Measurements from ENCODE around the gene FAM168A.

FAM168A gene

DNA sequence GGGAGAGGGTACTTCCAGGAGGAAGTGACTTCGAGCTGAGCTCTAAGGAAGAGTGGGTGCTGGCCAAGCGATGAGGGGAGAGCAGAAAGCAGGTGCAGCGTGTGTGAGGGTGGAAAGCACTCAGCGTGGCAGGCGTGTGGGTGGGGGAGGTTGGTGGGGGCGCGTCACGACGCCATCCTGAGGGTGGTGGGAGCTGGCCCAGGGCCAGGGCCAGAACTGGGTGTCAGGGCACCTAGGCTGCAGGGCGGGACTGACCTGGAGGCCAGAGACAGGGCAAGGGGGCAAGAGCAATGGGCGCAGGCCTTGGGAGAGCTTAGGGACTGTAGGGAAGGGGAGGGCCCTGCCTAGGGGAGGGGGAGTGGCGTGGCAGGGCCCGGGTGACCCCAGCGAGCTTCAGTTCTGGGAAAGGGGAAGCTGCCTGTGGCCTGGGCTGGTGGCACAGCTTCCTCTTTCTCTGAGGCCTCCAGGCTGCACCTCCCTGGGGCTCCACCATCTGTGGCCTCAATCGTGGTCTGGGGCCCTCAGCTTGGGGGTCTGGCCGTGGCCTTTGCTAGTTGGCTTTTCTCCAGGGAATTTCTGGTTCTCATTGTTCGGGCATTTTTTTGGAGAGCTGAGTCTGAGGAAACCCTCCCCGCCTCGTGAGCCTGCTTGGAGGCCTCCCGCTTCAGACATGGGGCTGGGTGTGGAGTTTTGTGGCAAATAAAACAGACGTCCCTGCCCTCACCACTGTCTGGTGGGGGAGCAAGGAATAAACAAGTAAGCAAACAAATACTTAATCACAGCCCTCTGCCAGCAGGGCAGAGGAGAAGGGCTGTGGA lies 212.8 kb downstream of the FAM168A start:
- DNase-seq = no peak

DNA sequence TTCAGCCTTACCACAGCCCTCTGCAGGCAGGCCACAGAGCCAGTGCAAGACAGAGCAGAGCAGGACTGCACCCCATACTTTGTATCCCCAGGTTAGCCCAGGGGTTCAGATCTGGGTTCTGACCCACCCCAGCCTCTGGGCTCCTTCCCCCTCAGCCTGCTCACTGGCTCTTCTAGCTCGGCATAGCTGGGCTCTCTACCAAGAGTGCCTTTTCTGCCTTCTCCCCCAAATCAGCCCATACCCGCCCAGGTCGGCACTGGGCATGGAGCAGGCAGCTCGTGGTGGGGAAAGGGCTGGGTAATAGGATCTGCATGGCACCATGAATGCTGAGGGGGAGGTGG lies 213.4 kb downstream of the FAM168A start:
- DNase-seq = no peak

DNA sequence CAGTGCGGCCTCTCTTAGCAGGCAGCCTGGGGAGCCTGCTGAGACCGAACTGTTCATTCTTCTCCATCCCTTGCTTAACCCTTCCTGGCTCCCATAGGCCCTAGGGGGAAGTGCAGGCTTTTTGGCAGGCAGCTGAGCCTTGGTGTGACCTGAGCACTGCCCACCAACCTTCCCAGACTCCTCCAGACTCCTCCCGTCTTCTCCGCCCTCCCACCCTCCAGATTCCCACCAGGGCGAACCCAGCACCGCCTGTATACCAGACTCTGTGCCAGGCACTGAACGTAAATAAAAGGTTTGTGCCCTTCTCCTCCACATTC lies 213.8 kb downstream of the FAM168A start:
- no peak for DNase-seq

DNA sequence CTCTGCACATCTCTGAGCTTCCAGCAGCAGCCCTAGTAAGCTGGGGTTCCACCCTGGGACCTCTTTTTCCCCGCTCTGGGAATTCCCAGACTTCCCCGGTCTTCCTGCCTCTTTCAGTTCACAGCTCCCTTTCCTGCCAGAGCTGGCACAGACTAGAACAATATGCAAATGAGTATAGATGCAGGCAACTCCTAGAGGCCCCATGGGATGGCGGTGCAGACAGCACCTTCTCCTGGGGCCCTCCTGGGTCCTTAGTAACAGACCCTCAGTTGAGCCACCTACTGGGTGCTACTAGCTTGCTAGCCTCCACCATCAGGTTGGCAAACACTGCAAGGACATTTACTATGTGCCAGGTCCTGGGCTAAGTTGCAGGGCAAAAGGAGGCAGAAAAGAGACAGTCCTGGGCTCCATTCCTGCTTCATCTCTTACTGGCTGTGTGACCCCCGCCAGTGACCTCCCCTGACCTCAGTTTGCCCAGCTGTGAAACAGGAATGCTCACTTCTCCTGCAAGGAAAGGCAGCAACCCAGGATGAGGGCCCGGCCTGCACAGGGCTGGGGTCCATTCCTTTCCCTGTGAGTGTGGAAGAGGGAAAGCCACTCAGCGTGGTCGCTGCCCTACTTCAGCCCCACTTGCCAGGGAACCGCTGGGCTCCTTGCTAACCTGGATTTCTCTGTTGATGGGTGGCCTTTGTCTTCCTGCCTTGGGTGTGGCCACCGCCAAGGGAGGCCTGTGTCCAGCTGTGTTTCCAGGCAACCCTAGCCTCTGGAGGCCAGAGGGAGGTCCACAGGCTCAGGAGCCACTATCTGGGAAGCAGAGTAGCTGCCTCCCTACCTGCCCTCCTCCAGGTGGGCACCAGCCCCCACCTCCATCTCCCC lies 214.4 kb downstream of the FAM168A start:
- no peak for DNase-seq

DNA sequence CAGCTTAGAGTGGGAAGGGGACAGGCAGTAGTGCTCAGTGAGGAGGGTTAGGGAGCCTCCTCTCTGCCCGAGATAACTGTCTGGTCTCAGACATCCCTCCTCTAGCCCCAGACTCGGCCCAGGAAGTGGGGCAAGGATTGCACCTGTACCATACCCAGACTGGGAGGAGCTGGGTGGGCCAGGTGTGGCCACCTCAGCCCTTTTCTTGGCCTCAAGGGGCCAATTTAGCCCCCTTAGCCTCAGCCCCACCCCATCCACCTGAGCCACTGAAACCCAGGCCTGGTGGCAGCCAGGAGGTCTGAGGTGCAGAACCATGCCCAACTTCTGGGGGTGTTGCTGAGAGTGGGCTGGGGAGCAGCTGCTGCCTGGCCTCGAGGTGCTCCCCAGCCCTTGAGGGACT lies 215.2 kb downstream of the FAM168A start:
- DNase-seq = no peak

DNA sequence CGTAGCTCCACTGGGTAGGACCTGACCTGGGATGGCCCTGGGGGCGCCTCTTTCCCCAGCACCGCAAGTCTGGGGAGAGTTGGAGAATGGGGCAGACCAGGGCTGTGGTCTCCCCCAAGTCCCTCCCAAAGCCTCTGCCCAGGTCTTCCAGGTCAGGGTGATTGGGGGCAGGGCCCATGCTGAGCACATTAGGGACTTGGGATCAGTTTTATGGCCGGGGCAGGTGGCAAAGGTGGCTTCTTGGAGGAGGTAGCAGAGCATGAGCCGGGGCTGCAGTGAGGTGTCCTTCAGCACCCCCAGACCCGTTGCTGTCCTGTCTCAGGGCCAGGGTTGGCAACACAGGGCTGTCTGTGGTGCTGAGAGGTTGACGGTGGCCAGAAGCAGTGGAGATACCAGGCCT lies 215.7 kb downstream of the FAM168A start:
- no peak for DNase-seq

DNA sequence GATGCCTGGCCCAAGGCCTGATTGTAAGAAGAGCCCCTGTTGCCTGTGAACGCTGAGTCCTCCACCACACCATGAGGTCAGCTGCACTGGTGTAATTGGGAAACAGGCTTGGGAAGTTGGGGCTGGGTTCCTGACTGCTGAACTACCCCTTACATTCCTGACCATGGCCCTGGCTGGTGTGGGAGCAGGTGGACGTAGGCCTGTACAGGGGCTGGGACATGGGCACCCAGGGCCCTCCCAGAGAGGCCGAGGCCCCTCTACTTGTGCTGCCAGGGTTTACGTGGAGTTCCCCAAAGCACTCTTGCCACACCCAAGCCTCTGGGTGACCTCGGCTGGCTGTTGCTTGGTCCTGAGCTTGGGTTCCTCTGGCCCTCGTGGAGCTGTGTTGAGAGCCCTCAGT lies 216.3 kb downstream of the FAM168A start:
- no peak for DNase-seq

DNA sequence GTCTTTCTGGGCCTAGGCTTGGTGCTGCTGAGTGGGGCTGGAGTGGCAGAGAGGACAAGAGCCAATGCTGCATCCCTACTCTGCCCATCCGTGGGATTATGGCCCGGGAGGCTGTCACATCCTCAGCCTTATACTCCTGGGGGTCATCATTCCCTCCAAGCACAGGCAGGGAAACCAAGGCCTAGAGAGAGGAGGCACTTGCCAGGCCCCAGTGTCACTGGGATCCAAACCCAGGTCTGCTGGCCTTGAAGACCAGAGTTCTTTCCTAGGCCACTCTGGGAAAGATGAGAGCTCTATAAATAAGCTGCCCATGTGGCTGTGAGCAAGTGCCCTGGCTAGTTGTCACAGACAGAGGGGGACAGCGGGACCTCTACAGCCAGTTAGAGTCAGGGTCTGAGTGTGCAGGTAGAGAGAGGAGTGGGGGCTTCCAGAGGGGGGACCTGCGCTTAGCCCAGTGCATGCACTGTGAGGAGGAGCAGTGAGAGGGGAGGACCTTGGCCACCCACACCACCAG lies 217.0 kb downstream of the FAM168A start:
- DNase-seq = no peak

DNA sequence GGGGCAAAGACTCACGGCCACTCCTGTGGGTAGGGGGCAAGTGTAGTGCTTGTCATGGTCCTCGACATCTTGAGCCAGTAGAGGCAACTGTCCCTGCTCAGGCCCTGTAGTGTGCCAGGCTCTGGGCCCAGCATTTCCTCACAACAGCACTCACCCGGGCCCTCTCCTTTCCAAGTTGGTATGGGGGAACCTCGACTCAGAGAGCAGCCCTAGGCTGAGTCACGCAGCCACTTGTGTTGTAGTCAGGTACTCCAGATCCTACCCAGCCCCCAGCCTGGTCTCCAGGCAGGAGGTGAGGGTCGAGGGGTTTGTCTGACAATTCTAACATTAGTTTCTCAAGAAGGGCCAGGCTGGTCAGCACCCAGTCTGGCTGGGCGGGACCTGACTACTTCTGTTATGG lies 217.6 kb downstream of the FAM168A start:
- DNase-seq = no peak

DNA sequence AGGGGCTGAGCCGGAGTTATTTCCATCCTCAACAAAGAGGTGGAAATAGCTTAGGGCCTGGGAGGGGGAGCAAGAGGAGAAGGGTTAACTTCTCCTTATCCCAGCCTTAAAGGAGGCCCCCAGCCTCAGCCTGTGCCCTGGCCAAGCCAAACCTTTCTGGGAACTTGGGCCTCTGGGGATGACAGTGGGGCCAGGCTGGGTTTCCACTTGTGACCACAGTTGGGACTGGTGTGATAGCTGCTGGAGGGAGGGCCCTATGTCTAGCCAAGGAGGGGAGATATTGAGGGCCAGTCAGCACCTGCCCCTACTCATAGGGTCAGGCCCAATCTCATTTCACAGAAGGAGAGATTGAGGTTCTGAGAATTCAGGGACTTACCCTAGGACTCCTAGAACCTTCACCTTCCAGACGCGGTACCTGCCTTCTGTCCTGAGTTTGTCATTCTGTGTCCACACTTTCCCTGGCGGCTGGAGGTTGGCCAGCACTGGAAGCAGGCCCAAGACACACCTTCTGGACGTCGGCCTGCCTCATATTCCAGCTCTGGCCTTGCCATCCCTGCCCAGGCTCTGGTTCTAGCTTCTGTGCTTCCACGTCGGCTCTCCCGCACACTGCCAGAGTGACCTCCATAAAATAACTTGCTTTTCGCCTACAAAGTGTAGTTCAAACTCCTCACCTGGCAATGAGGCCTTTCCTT lies 218.6 kb downstream of the FAM168A start:
- DNase-seq = no peak

DNA sequence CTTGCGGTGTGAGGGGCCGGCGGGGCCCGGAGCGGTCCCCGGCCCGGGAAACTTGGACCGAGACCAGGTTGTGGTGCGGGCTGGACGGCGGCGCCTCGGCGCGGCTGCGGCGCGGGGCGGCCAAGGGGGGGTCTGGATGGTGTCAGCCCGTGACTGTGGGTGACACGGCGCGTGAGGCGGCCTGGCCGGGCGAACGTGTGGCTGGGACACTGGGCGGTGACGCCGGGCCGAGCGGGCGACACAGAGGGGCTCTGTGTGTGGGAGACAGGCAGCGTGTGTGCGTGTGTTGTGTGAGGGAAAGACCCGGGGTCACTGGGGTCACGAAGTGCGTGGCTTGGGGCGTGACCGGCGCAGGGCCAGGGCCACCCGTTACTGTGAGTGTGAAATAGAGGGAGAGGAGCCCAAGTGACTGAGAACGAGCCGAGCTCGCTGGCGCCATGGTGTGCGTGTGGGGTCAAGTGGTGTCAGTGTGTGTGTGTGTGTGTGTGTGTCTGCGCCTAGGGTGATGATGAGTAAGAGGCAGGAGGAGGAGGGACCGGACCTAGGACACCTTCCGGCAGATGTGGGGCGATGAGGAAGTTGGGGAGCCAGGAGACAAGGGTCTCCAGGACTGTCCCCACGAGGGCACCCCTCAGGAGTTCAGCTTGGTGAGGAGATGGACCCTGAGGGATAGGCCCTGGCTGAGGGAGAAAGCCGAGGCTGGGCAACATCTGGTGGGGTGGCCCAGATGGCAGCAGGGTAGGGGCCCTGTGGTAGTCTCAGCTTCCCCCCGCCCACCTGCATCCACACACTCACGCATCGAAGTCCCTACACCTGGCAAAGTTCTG lies 220.9 kb downstream of the FAM168A start:
- DNase-seq = peak; percentile 85

DNA sequence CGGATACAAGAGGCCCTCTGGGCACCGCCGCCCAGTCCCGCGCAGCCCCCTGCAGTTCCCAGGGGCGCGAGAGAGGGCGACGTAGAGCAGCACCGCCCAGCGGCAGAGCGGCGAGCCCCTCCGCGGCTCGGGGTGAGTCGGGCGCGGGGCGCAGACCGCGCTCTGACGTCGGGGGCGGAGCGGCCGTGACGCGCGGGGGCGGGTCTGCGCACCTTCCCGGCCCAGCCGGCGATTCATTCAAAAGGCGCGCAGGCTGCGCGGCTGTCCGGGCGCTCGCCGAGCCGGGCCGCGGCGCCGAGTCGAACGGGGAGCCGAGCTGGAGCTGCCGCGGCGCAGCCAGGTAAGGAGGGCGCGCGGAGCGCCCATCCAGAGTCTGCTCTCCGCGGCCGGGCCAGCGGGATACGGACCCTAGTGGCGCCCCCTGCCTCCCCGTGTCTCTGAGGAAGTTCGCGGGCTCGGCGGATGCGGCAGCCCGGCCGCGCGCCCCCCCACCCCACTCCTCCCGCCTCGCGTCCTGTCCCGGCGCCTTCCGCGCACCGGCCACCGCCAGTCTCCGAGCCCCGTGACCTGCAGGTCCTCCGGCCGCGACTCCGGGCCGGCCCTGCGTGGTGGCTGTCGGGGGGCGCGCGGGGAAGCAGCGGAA lies 221.6 kb downstream of the FAM168A start, which contains the start of gene RELT:
RELT (plus strand) TSS at position 240 of the 643 bp plus-strand sequence. CDS start 12,738 bp downstream, outside the sequence.
- DNase-seq = peak; percentile 98

DNA sequence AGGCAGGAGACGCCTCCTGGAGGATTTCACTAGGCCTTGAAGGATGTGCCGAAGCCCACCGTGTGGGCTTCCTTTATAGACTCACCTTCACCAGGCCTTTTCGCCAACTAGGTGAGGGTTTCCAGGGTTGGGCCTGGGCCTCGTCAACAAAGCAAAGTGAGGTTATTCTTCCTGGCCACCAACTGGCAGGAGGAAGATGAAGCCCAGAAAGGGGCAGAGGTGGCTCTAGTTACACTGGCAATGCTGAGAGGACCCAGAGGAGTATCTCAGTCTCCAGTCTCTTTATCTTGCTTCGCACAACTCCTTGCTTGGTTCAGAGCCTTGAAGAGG lies 222.1 kb downstream of the FAM168A start:
- no peak for DNase-seq

DNA sequence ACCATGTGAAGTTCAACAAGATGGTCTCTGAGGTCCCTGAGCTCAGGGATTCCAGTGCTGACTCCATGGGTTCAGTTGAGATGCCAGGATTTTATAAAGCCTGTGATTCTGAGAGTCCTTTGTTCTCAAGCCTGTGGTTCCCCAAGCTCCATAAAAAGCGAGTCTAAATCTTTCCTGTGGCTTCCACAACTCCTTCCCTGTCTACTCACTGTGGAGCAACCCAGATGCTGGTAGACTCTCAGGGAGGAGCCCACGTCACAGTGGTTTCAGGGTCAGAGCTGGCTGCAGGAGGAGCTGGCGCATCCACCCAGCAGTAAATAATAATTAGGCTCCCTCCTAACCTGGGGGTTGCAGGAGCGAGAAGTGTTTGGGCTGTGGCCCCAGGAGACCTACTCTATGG lies 223.8 kb downstream of the FAM168A start:
- no peak for DNase-seq

DNA sequence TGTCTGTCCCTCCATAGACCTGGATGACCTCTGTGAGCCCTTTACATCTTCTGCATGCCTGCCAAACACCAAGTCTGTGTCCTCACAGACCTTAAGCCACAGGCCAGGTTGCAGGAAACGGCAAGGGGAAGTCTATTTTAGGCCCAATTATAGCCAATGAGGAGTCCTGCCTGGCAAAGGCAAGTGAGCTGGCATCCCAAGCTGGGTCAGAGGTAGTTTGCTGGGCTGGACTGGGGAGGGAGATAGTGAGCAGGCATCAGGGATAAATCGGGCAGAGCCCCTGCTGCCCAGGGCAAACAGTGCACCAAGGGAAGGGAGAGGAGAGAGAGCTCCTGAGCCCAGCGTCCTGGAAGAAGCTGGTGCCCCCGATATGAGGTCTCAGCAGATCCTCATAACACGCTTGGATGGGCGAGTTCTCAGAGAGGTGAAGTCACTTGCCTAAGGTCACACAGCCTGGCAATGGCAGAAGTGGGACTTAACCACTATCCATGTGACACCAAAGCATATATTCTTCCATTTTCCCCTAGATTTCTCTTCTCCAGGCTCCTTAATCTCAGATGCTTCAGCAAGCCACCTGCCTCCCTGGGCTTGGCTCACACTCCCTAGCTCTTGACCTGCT lies 225.4 kb downstream of the FAM168A start:
- DNase-seq = no peak

DNA sequence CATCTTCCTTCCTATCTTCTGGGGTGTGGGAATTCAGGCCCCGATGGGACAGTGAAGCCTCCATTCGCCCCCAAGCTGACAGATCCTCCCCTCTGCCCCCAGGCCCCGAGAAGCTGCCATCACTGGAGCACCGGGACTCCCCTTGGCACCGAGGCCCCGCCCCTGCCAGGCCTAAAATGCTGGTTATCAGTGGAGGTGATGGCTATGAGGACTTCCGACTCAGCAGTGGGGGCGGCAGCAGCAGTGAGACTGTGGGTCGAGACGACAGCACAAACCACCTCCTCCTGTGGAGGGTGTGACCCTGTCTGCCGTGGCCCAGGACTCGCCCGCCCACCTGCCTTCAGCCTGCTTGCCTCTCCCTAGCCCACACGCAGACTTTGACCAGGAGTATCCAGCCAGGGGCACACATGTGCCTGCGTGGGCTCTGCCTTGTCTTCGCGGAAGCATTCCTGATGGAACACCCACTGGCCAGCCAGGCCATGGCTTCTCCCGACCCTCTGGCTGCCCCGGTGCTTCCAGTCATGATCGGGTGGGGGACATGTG lies 230.4 kb downstream of the FAM168A start:
- DNase-seq = no peak

DNA sequence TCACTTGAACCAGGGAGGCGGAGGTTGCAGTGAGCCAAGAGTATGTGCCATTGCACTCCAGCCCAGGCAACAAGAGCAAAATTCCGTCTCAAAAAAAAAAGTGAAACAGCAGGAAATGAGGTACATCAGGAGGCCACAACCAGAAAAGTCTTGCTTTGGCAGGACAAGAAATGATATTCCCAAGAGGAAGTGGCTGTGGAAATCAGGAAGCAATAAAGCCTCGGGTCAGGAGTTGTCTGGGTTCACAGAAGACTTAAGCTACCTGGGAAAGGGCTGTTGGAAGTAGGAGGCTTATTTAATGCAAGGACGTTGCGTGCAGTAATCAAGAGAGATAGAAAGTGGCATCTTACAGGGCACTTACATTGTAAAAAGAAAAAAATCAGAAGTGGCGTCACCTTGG lies 231.0 kb downstream of the FAM168A start:
- no peak for DNase-seq

DNA sequence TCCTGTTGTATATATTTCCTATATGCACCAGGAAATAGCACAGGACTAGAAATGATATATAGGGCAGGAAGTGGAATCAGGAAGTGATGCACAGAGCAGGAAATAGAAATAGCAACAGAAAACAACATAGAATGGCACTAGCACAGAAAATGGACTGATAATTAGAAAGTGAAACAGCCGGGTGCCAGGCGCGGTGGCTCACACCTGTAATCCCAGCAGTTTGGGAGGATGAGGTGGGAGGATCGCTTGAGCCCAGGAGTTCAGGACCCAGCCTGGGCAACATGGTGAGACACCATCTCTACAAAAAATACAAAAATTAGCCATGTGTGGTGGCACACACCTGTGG lies 231.7 kb downstream of the FAM168A start:
- DNase-seq = peak; percentile 73

DNA sequence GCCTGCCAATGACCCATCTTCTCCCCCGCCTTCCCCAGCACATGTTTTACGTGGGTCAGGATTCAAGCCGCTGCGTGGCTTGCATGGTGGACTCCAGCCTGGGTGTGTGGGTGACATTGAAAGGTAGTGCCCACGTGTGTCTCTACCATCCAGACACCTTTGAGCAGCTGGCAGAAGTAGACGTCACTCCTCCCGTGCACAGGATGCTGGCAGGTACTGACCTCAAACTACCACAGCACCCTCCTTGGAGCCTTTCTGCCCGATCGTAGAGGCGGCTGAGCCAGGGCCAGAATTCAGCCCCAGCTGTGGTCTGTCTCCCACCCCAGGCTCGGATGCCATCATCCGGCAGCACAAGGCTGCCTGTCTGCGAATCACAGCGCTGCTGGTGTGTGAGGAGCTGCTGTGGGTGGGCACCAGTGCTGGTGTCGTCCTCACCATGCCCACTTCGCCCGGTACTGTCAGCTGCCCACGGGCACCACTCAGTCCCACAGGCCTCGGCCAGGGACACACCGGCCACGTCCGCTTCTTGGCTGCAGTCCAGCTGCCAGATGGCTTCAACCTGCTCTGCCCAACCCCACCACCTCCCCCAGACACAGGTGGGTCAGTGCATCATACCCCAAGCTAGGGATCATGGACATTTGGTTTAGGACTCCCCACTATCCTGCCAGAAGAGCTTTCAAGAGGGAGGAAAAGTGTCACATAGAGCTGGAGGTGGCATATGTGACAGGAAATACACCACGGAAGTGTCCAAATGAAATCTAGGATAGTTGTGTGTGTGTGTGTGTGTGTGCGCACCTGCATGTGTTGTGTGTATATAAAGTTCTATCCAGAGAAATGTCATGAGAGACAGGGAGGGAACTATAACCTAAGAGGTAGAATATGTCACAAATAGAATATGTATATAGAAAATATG lies 232.3 kb downstream of the FAM168A start:
- no peak for DNase-seq

DNA sequence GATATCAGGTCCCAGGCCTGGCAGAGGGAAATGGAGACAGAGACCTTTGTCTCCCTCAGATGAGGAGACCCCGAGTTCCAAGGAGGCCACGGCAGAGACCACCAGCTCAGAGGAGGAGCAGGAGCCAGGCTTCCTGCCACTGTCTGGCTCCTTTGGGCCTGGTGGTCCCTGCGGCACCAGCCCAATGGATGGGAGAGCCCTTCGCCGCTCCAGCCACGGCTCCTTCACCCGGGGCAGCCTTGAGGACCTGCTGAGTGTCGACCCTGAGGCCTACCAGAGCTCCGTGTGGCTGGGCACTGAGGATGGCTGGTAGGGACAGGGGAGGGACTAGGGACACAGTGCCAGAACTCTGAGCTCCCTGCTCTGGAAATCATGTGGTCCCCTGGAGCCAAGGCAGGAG lies 234.8 kb downstream of the FAM168A start:
- DNase-seq = no peak
